ENCODE data around the gene ZBTB46. TPM values are rescaled to one million over a fixed set of nuclear protein-coding genes. Genes with fewer than 3 reads are reported as not detected.

The ZBTB46 gene
- total RNA-seq, 2 donors from 2014 or later: 9.3 to 9.9 TPM

- Histone ChIP-seq H3K36me3 (no peaks in the 10 kb centered on the region), H3K27ac (no peak overlapping the region), H3K9me3 (no peaks in the 10 kb centered on the region), H3K4me1 (ENCODE audit: control insufficient read depth in 1 of 2, low read depth in 2 of 2) (peaks cover 20 to 33% of the 10 kb centered on the region in 2 donors), H3K4me3 (no peak overlapping the region), H3K27me3 (replicated peaks; ENCODE audit: insufficient read depth) (no peaks in the 10 kb centered on the region)
- DNase-seq (ENCODE audit: low spot score) (no peak), ATAC-seq (ENCODE audit: insufficient number of reproducible peaks, low FRiP score, low read depth) (no peak)
- no peak for TF ChIP-seq CTCF (IDR thresholded peaks at IDR 0.05)
Measured at GRCh38 chr20:63850689-63851547, 19.9 kb upstream of the ZBTB46 start.

- no peak for ATAC-seq (ENCODE audit: insufficient number of reproducible peaks, low FRiP score, low read depth)
Measured at GRCh38 chr20:63848003-63848911, 17.2 kb upstream of the ZBTB46 start.

DNA sequence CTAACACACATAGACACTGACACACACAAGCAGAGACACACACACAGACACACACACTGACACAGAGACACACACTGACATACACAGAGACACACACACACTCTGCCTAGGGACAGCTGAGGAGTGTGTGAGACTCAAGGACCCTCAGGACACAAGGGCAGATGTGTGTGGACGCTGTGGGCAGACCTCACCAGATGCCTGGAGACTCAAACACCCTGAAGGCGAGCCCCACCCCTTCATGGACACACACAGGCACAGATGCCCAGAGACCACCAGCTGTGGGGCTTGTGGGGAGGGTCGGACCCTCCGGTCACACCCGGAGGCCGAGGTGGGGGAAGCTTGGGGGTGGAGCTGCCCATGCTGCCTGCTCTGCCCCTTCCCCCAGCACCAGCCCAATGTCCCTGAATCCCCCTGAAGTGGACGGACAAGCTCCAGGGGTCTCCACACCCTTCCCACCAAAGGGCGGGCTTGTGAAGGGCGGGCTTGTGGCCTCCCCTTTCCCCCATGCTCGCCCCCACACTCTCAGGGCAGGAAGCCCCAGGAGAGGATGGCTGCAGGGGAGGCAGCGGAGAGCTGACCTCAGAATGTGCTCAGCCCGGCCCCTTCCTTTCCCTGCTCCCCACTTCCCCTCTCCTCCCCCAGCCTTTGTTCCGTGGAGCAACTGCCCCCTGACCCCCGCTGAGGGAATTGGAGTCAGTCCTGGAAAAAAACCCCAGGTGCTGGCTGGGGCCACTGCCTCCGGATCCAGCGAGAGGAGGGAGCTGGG lies 16.4 kb upstream of the ZBTB46 start:
- no peak overlapping the region for H3K4me3 ChIP-seq
- TF ChIP-seq CTCF (IDR thresholded peaks at IDR 0.05): no peak
- no peaks in the 10 kb centered on the region for H3K36me3 ChIP-seq
- peaks cover 3% of the 10 kb centered on the region for H3K27me3 ChIP-seq (replicated peaks; ENCODE audit: insufficient read depth)
- no peaks in the 10 kb centered on the region for H3K9me3 ChIP-seq
- H3K4me1 ChIP-seq (ENCODE audit: control insufficient read depth in 1 of 2, low read depth in 2 of 2): peaks cover 5 to 12% of the 10 kb centered on the region in 2 donors
- ATAC-seq (ENCODE audit: insufficient number of reproducible peaks, low FRiP score, low read depth): no peak
- DNase-seq (ENCODE audit: low spot score): no peak
- no peak overlapping the region for H3K27ac ChIP-seq

More at GRCh38 chr20:63848003-63848911, 17.2 kb upstream of the ZBTB46 start:
- Histone ChIP-seq H3K9me3 (no peaks in the 10 kb centered on the region), H3K27me3 (replicated peaks; ENCODE audit: insufficient read depth) (peaks cover 3% of the 10 kb centered on the region), H3K4me3 (no peak overlapping the region), H3K27ac (no peak overlapping the region), H3K36me3 (no peaks in the 10 kb centered on the region), H3K4me1 (ENCODE audit: control insufficient read depth in 1 of 2, low read depth in 2 of 2) (peaks cover 5 to 12% of the 10 kb centered on the region in 2 donors)
- no peak for TF ChIP-seq CTCF (IDR thresholded peaks at IDR 0.05)
- DNase-seq (ENCODE audit: low spot score): no peak

GRCh38 chr20:63846888-63847236 lies 15.8 kb upstream of the ZBTB46 start:
- no peak for TF ChIP-seq CTCF (IDR thresholded peaks at IDR 0.05)
- Histone ChIP-seq H3K27ac (no peak overlapping the region), H3K4me3 (no peak overlapping the region), H3K9me3 (no peaks in the 10 kb centered on the region), H3K36me3 (no peaks in the 10 kb centered on the region), H3K4me1 (ENCODE audit: control insufficient read depth in 1 of 2, low read depth in 2 of 2) (peaks cover 5 to 12% of the 10 kb centered on the region in 2 donors), H3K27me3 (replicated peaks; ENCODE audit: insufficient read depth) (peaks cover 3% of the 10 kb centered on the region)
- no peak for DNase-seq (ENCODE audit: low spot score)
- ATAC-seq (ENCODE audit: insufficient number of reproducible peaks, low FRiP score, low read depth): no peak
